Kidney tubule cell (primary cell): Measurements from ENCODE around the gene SUPT6H.
"Not testable (repeated sequence)": the region's sequence is repeated elsewhere in the genome, so short reads cannot be mapped to it uniquely, and the experiment has no call there.

Experiments used
- DNase-seq: peaks from one replicate; pipeline ENCODE4 v3.0.0-alpha.2; 2018; ENCODE audit warnings: low spot score

Gene SUPT6H

GRCh38 chr17:28648698-28649097 is 13.3 kb upstream of the SUPT6H start:
- DNase-seq = no peak

GRCh38 chr17:28655160-28655559 is 6.8 kb upstream of the SUPT6H start:
- no peak for DNase-seq

- peak; percentile 32 for DNase-seq
Observed at GRCh38 chr17:28657756-28658155, 4.2 kb upstream of the SUPT6H start.

- not testable (repeated sequence) for DNase-seq
Observed at GRCh38 chr17:28658342-28658741, 3.7 kb upstream of the SUPT6H start.

GRCh38 chr17:28658766-28659496 is 3.1 kb upstream of the SUPT6H start:
- DNase-seq = not testable (repeated sequence)

- DNase-seq = not testable (repeated sequence)
Observed at GRCh38 chr17:28659497-28659881, 2.5 kb upstream of the SUPT6H start.

GRCh38 chr17:28662527-28662829 is 473 bp downstream of the SUPT6H start:
- no peak for DNase-seq

- no peak for DNase-seq
Observed at GRCh38 chr17:28663723-28664122, 1.7 kb downstream of the SUPT6H start.

- no peak for DNase-seq
Observed at GRCh38 chr17:28665994-28666393, 4.0 kb downstream of the SUPT6H start.

GRCh38 chr17:28667870-28668269 is 5.9 kb downstream of the SUPT6H start:
- no peak for DNase-seq

GRCh38 chr17:28669918-28670317 is 7.9 kb downstream of the SUPT6H start:
- no peak for DNase-seq

GRCh38 chr17:28675490-28675889 is 13.5 kb downstream of the SUPT6H start:
- no peak for DNase-seq

- peak; percentile 43 for DNase-seq
Observed at GRCh38 chr17:28675980-28676379, 14.0 kb downstream of the SUPT6H start.

- no peak for DNase-seq
Observed at GRCh38 chr17:28682655-28683054, 20.6 kb downstream of the SUPT6H start.

GRCh38 chr17:28684963-28685362 is 23.0 kb downstream of the SUPT6H start:
- DNase-seq = peak; percentile 67

GRCh38 chr17:28685366-28685765 is 23.4 kb downstream of the SUPT6H start:
- DNase-seq = no peak

GRCh38 chr17:28686296-28686695 is 24.3 kb downstream of the SUPT6H start:
- DNase-seq = no peak

GRCh38 chr17:28688481-28688880 is 26.5 kb downstream of the SUPT6H start:
- DNase-seq = no peak

GRCh38 chr17:28689011-28689410 is 27.0 kb downstream of the SUPT6H start:
- DNase-seq = no peak

- no peak for DNase-seq
Observed at GRCh38 chr17:28693869-28694268, 31.9 kb downstream of the SUPT6H start.

GRCh38 chr17:28698253-28698941 is 36.4 kb downstream of the SUPT6H start:
- DNase-seq = peak; percentile 92

GRCh38 chr17:28700278-28700677 is 38.3 kb downstream of the SUPT6H start:
- DNase-seq = no peak

GRCh38 chr17:28700830-28701492 is 39.0 kb downstream of the SUPT6H start:
- no peak for DNase-seq
